Astrocyte of the hippocampus (primary cell): ENCODE data around the gene RPS6KC1.
"Not testable (repeated sequence)": the region's sequence is repeated elsewhere in the genome, so short reads cannot be mapped to it uniquely, and the experiment has no call there.

Experiments
- DNase-seq: peaks from one replicate; pipeline ENCODE4 v3.0.0; 2011; ENCODE audit warnings: low read depth, low spot score

RPS6KC1 gene

DNA sequence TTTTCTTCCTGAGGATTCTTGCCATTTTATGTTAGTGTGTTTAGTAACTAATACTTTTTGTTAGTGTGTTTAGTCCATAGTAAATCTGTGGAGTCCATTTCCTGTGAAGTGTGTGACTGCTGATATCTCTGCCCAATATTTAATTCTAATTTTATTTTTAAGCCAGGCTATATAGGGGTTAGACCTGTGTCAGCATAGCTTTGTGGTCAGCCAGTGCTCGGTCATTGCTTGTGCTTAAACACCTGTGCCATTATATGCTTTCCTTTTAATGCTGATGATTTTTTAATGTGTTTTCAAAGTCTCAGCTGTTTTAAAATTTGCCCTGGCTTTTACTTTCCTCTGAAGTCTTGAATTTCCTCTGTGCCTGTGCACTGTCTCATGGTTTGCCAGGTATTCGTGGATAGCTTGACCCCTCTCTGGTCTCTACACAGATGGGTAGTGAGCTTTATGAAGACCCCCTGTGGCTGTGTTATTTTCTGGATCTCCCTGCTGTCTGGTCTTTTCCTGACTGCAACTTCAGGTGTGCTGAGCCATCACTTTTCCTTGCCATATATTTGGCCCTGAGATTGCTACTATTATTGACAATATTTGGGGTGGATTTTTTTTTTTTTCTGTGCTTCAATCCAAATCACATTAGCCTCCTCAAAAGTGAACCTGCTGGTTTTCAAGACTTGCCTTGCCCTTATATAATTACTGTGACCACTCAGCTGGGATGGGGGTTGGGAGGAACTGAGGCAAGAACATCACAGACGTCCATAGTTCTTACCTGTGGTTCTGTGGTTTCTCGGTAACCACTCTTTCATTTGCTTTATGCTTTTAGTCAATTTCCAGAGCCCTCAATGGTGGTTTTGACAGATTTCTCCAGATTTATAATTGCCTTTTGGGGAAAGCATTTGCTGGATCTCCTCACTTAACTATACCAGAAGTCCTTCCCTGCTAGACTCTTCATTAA is 59.6 kb downstream of the RPS6KC1 start:
- no peak for DNase-seq

DNA sequence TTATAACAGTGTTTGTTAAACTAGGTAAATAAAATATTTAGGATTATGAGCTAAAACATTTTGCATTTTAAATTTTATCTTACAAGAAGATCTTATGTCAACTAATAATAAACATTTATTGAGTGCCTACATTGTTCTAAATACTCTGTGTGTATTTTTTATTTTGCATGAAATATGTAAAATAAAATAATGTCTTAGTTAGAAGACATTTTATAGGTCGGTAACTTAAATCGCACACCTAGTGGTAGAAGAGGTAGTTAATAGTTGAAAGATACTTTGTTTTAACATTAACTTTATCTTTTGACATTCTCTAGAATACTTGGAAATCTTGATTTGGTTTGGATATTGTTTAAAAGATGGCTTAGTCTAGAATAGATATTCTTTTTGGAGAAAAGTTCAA is 60.5 kb downstream of the RPS6KC1 start:
- DNase-seq: no peak

- DNase-seq: not testable (repeated sequence)
Observed at GRCh38 chr1:213112723-213113122, 61.7 kb downstream of the RPS6KC1 start.

DNA sequence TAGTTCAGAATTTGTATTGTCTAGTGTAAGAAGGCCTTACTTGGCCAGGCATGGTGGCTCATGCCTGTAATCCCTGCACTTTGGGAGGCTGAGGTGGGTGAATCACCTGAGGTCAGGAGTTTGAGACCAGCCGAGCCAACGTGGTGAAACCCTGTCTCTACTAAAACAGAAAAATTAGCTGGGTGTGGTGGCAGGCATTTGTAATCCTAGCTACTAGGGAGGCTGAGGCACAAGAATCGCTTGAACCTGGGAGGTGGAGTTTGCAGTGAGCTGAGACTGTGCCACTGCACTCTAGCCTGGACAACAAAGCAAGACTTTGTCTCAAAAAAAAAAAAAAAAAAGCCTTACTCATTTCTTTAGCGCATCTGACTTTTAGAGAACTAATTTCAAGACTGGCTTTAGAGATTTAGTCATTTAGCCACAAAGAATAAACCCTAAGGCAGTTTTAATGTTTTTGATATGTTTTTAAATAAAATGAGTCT is 66.7 kb downstream of the RPS6KC1 start:
- not testable (repeated sequence) for DNase-seq

DNA sequence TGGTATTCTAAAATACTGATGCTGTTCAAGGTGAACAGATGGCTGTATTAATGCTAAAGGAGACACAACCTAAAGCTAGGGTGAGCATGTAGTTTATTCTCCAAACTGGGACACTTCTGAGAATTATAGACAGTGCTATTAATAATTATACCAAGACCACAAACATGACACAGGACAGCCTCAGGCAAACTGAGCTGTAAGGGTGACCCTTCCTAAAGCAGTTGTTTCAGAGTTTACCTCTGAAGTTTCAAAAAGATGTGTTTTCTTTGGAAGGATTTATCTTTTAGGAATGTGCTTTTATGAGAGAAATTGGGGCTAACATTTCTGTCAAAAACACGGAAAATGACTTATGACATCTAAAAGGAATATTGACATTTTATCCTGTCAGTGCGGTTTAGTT is 68.8 kb downstream of the RPS6KC1 start:
- no peak for DNase-seq

- DNase-seq: no peak
Observed at GRCh38 chr1:213120386-213120785, 69.3 kb downstream of the RPS6KC1 start.

GRCh38 chr1:213120961-213121360 is 69.9 kb downstream of the RPS6KC1 start:
- DNase-seq: no peak

GRCh38 chr1:213122514-213122929 is 71.5 kb downstream of the RPS6KC1 start:
- DNase-seq: peak; percentile 65

- no peak for DNase-seq
Observed at GRCh38 chr1:213123087-213123486, 72.0 kb downstream of the RPS6KC1 start.

DNA sequence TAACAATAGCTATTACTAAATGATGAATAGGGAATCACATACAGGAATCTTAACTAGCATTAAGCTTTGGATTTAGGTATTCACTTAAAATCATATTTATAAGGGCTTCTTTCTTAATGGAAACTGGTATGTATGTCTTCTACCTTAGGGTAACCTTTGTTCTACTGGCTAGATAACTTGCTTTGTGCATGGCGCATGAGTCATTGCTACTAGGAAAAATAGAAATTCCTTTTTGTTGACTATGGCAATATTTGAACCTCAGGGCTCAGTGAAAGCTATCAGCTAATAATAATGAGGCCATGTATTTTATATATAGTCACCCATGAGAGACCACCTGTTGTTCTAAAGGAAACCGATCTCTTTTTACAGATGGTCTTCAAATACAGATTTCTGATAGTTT is 72.5 kb downstream of the RPS6KC1 start:
- peak; percentile 69 for DNase-seq

GRCh38 chr1:213124590-213124989 is 73.5 kb downstream of the RPS6KC1 start:
- no peak for DNase-seq

DNA sequence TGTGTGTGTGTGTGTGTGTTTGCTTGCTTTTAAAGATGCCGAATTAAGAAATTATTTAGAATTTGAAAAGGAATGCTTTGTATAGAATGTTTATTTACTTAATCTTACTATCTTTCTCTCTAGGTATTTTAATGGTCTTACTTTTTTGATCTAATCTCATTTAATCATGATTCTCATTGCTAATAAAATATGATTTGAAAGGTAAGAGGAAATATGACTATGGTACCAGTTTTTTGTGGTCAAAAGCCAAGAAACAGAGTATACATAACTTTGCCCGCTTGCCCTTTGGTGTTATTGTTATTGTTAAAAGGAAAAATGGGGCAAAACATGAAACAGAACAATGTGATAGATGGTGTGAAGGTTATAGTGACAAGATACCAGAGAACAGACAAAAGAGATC is 74.6 kb downstream of the RPS6KC1 start:
- no peak for DNase-seq

DNA sequence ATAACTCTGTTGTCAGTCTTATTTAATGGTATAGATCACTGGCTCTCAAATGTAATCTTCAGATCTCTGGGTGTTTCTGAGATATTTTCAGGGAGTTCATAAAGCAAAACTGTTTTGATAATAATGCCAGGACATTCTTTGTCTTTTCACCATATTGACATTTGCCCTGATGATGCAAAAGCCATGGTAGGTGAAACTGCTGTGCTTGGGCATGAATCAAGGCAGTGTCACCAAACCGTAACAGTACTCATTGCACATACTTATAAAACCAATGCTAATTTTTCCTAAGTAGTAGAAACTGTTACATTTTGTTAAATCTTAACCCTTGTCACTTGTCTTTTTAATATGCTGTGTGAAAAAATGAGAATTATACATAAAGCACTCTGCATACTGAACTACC is 76.0 kb downstream of the RPS6KC1 start:
- no peak for DNase-seq

DNA sequence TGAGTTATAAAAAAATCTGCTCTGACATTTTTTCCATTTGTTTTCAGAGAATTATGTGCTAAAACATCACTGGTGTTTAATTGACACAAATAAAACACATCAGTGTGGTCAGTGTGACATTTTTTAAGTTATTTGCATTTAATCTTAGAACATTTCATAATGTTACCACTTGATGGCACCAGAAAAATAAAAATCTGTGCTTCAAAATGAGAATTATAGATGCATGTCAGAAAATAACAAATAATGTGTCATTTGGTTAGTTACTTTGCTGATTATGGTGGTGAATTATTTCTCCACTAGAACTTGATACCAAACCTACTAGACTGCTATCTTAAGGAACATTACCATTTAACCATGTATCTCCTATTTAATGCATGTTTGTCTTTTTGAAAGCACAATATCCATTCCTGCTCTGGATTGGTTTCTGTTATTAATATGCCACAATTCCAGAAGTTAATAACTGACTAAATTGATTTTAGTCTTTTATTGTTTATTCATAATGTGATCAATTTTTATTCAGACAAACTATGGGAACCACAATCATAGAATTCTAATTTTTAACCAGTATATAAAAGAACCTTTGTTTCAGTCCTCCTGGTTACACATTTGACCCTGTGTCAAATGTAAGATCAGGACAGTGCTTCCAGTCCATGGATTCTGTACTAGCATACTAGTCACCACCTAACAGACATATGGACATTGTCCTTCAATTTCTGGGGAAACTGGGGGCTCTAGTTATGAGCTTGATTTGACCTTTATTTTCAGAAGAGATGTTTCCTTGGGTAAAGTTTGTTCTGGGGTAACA is 81.0 kb downstream of the RPS6KC1 start:
- DNase-seq: no peak

GRCh38 chr1:213135572-213135971 is 84.5 kb downstream of the RPS6KC1 start:
- peak; percentile 33 for DNase-seq

GRCh38 chr1:213136190-213136917 is 85.3 kb downstream of the RPS6KC1 start:
- no peak for DNase-seq

- DNase-seq: no peak
Observed at GRCh38 chr1:213138391-213138790, 87.3 kb downstream of the RPS6KC1 start.

GRCh38 chr1:213138892-213139291 is 87.9 kb downstream of the RPS6KC1 start:
- peak; percentile 44 for DNase-seq

- no peak for DNase-seq
Observed at GRCh38 chr1:213148905-213149304, 97.9 kb downstream of the RPS6KC1 start.

GRCh38 chr1:213150090-213150489 is 99.0 kb downstream of the RPS6KC1 start:
- not testable (repeated sequence) for DNase-seq

DNA sequence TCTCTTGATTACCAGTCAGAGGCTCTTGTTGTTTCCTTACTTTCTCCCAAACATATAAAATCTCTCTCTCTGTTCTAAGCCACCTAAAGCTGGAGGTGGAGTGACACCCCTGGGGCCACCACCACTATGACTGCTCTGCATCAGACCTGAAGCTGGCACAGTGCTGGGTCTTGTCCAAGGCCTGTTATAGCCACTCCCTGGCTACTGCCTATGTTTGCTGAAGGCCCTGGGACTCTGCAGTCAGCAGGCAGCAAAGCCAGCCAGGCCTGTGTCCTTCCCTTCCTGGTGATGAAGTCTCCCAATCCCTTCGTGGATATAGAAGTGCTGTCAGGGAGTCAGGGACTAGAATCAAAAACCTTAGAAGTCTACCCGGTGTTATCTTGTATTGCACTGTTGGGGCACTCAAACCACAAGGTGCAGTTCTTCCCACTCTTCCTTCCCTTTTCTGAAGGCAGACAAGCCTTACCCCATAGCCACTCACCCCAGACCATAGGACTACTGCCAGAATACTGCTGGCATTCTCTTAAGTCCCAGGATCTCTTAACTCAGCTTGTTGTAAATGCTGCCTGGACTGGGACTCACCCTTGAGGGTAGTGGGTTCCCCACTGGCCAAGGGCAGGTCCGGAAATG is 103.1 kb downstream of the RPS6KC1 start:
- no peak for DNase-seq
